HG03442 (cell line): Measurements from ENCODE around the gene SGIP1.

Source experiments
- ATAC-seq: cut with Tn5 transposase; IDR thresholded peaks from one replicate; pipeline ENCODE4 v1.9.1; 2021; ENCODE audit warnings: mild to moderate bottlenecking, moderate library complexity; ENCODE audit not compliant: unreplicated experiment

Gene SGIP1

DNA sequence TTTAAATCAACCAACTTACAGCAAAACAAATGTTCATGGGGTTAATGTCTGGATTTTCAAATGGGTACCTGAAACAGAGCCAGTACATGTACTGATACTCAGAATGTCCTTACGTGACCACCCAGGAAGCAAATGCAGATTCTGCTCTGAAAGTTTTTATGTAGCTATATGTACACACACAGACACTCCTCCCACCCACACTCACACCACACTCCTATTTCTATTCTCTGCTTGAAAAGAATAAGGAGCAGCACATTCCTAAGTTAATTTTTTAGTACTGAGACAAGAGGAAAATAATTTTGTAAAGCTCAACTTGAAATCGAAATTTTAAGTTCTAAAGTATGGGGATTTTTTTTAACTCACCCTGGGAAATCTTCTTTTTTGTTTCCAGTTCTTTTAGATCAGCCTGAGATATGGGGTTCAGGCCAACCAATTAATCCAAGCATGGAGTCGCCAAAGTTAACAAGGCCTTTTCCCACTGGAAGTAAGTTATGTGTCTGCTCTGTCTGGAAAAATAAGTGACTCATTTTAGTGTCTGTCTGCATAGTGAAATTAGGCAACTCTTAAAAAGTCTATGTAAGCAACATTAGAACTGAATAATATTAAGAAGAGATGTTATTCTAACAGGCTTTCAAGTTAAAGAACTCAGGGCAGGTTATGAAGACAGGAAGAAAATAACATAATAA lies 142.8 kb downstream of the SGIP1 start:
- no peak for ATAC-seq

DNA sequence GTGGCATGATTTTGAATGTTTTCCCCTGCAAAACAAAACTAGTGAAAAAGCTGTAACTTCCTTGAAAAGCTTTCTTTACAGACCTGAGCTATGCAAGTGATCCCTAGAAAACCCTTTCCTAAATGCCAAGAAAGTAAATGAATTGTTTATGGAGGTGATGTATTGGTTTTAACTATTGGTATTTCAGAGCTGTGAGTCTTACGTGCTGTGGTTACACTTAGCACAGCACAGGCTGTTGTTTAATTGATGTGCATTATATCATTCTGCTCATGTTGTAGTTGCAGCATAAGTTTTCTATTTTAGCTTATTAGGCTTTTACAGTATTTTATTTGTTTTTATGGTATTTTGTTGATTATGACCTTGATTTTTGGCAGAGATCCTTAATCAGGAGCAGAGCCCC lies 144.2 kb downstream of the SGIP1 start:
- no peak for ATAC-seq

DNA sequence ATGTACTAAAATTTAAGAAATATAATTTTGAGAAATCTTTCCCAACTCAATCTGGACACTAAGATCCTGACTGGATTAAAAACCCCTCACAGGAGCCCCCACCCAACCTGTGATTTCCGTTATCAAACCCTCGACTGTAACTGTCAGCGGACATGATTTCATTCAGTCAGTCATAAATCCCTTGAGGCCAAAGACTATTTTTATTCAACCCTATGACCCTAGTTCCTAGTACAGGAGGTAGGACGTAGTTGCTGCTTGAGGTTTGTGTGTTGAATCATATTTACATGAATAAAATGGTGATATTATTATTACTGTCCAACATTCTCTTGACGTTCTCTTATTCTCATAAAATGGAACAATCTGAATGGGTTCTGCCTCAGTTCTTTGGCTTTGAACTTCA lies 145.2 kb downstream of the SGIP1 start:
- no peak for ATAC-seq

DNA sequence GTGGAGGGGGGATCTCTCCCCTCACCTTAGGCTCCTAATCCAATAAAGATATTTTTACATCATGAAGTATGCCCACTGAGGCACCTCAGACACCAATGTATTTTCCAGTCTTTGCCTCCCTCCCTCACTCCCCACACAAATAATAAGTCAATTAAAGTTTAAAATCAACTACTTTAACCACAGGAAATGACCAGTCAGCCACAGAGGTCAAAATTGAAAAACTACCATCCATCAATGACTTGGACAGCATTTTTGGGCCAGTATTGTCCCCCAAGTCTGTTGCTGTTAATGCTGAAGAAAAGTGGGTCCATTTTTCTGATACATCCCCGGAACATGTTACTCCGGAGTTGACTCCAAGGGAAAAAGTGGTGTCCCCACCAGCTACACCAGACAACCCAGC lies 147.7 kb downstream of the SGIP1 start:
- ATAC-seq = no peak

DNA sequence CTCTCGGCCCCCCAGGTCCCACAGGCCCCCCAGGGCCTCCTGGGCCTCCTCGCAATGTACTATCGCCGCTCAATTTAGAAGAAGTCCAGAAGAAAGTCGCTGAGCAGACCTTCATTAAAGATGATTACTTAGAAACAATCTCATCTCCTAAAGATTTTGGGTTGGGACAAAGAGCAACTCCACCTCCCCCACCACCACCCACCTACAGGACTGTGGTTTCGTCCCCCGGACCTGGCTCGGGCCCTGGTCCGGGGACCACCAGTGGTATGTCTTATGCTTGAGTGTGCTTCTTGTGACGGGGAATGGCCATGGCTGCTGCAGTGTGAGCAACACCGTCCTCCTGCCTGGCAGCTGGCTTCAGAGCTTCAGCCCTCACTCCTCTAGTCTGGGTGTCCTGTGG lies 148.2 kb downstream of the SGIP1 start:
- no peak for ATAC-seq

DNA sequence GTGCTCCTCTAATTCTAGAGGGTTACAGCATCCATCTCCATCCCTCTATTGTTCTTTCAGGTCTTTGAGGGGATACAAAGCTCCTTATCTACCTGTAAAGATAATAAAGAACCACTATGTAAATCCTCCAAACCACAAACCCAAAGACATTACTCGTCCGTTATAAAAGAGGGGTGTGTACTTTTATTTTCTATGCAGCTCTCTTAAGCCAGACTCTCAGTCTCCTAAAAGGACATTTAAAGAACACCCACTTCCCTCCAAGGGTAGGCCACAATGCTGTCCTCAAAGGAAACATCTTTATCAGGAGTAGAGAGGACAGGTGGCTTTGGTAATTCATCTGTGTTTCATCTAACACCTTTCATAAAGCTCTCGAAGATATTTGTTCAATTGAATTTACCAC lies 150.4 kb downstream of the SGIP1 start:
- no peak for ATAC-seq

GRCh38 chr1:66685265-66685664 lies 151.3 kb downstream of the SGIP1 start:
- ATAC-seq = no peak

- no peak for ATAC-seq
These were observed 151.7 kb downstream of the SGIP1 start for GRCh38 chr1:66685670-66686069.

GRCh38 chr1:66686406-66686805 lies 152.5 kb downstream of the SGIP1 start:
- ATAC-seq = no peak

DNA sequence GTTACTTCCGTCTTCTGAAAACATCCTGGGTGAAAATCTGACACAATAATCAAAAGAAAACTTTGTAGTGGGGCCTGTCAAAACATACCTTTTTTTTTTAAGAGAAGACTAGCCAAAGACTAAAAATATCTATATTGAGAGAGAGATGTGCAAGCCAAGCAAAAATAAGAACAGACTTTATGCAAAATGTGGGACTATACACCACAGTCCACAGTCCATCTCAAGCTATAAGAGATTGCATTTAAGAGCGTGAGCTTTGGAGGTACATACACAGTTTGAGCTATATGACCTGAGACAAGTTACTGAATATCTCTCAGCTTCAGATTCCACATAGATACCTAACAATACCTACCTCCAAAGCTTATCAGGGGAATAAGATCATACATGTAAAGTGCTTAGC lies 153.4 kb downstream of the SGIP1 start:
- no peak for ATAC-seq

DNA sequence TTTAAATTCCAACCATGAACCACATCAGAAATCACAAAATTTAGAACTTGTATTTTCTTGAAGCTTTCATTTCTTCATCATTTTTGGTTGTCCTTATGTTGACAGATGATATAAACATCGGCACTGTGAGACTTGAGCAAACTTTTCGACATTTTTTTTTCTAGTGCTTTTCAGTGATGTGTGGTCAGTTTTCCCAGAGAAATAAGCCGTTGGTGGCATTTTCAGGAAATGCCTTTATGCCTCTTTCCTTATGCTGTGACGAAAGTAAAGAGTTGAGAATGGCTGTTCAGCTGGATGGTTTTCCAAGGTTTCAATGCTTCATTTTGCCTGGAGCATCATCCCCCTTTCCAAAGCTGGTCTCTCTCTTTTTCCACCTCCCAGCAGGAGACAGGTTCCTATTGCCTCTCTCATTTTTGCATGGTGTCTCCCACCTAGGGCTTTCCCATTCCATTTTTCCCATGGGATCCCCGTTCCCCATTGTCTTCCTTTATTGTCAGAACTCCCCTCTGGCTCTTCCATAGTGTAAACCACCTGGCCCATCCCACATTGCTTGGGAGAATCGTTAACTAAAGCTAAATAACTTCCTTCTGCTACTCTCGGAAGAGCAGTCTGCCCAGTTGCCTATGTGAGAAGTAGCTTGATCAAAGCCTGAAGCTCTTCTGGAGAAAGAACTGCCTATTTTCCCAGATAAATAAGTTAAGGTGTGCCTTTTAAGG lies 156.9 kb downstream of the SGIP1 start:
- ATAC-seq = no peak

- no peak for ATAC-seq
These were observed 158.7 kb downstream of the SGIP1 start for GRCh38 chr1:66692681-66693080.

- ATAC-seq = no peak
These were observed 159.9 kb downstream of the SGIP1 start for GRCh38 chr1:66693856-66694255.

GRCh38 chr1:66695116-66695515 lies 161.2 kb downstream of the SGIP1 start:
- ATAC-seq = no peak

DNA sequence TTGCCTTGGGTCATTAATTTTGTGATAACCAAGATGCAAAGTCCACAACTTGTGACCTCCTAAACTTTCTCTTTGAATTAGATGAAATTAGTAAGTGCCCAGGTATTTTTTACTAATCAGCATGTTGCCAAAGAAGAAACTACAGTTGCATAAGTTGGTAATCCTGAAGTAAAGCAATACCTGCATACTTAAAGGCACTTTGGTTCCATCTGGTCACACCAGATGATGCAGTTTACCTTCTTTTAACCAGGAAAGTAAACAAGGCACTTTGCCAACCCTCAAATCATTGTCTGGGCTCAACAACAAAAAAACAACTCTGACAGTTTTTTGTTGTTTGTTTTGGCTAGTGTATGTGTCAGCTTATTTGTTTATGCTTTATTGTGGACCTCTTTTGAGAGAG lies 162.8 kb downstream of the SGIP1 start:
- no peak for ATAC-seq

- ATAC-seq = no peak
These were observed 165.3 kb downstream of the SGIP1 start for GRCh38 chr1:66699213-66699612.

DNA sequence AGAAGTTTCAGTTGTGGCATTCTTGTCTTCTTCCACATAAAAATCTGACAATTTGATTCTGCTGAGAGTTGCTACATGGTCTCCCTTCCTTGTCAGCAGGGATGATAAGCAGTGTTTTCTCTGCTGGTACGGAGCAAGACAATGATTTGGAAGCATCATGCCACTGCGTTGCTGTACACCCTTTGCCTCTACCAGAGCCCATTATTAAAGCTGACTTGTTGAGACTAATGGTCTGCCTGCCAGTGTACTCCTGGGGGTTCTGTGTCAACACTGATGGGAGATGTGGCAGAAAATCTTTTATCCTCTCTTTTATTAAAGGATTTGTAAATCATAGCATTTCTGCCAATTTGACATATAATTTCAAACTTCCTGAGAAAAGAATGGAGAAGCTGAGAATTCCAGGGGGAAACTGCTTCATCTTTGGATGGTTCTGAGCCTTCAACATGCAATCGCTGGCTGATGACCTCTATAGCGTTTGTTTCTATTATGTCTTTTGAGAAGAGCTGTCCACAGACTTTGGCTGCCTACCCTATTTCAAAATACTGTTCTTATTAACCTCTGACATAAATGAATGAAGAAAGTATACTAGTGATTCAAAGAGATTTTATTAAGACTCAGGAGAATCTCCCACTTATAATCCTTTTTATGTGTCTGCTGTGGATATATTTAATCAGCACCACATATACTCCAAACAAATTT lies 170.4 kb downstream of the SGIP1 start:
- ATAC-seq = no peak

DNA sequence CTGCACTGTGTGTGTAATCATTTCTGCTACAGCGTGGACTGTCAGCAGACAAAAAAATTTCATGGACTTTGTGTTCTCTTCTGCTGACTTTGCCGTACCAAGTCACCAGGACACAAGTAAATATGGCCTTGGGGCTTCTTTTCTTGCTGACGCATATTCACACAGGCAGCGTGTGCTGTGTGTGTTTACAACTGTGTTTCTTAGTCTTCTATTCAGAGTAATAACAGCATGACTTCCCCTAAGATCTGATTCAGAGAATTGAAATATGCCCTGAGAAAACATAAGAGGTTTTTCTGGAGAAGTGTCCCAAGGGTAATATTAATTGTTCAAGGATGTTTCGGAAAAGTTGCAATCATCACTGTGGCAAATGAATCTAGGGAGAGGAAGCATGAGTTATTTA lies 171.2 kb downstream of the SGIP1 start:
- ATAC-seq = no peak

GRCh38 chr1:66711420-66711819 lies 177.5 kb downstream of the SGIP1 start:
- ATAC-seq = no peak

- no peak for ATAC-seq
These were observed 178.9 kb downstream of the SGIP1 start for GRCh38 chr1:66712839-66713238.

GRCh38 chr1:66723985-66724384 lies 190.0 kb downstream of the SGIP1 start:
- no peak for ATAC-seq
